ENCODE data around the gene HHATL. TPM values are rescaled to one million over a fixed set of nuclear protein-coding genes. Genes with fewer than 3 reads are reported as not detected.

The HHATL gene
- polyA plus RNA-seq, 4 donors: 0.13 to 5.4 (median 1.2) TPM

DNA sequence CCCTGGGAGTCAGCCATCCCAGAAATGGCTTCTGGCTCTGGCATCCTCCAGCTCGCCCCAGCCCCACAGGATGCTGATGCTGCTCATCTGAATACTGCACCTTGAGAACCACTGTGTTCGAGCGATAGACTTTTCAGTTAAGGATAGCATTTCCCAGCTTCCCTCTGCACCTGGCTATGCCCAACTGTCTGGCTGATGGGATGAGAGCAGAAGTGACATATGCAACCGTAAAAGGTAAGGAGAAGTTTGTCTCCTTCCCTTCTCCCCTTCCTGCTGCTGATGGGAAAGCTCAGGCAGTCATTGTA is 9.7 kb upstream of the HHATL start:
- Histone ChIP-seq H3K9me3 (ENCODE audit: control insufficient read depth in 2 of 2, insufficient read depth in 1 of 2, low read depth in 1 of 2, low read length in 1 of 2) (no peaks in the 10 kb centered on the region), H3K4me3 (ENCODE audit: low read depth in 1 of 3, low read length in 3 of 3) (no peak overlapping the region), H3K27me3 (ENCODE audit: control insufficient read depth in 3 of 3, insufficient read depth in 3 of 3, low read length in 3 of 3) (no peaks in the 10 kb centered on the region), H3K36me3 (ENCODE audit: control insufficient read depth in 3 of 3, insufficient read depth in 2 of 3, low read depth in 1 of 3, low read length in 3 of 3) (no peaks in the 10 kb centered on the region), H3K27ac (ENCODE audit: low read depth in 1 of 3, low read length in 2 of 3) (no peak overlapping the region), H3K4me1 (ENCODE audit: control insufficient read depth in 3 of 3, insufficient read depth in 2 of 3, low read depth in 1 of 3, low read length in 2 of 3) (no peaks in the 10 kb centered on the region)
- DNase-seq: no peak
- WGBS, 3 donors: 85 to 91% (median 89%) methylated on average over 4 of the region's 4 CpGs
- FAIRE-seq: no peak

DNA sequence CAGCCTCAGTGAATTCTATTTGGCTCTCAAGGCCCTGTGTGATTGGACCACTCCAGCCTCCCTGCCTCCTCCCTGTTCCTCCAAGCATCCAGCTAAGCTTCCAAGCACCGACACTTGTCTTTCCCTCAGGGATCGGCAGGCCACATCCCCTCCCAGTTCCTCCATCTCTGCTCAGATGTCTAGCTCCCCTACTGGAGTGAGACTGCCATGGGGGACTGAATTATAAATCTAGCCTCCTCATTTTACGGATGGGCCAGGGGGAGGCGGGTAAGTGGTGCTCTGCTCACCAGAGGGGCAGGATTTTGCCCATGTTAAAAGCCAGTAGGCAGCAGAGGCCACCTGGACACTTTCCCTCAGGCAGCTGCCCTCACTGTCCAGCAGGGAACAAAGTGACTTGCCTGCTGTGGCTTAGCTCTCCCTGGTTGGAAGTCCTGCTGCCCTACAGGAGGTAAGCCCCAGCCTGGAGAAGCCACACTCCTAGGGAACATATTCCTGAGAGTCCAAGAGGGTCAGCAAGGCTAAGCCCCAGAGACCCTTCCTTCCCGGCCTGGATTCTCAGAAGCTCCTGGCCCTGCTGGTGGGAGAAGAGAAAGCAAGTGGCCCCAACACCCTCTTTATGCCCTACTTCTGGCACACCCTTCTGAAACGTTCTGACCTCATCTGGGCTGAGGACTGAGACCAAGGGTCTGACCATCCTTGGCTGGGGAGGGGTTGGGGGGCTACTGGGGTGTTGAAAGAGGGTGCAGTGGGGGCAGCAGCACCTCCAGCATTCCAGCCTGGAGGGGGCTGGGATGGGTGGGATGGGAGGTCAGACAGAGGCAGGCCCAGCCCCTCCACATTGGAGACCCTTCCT is 9.1 kb upstream of the HHATL start:
- H3K4me3 ChIP-seq (ENCODE audit: low read depth in 1 of 3, low read length in 3 of 3): no peak overlapping the region
- no peaks in the 10 kb centered on the region for H3K36me3 ChIP-seq (ENCODE audit: control insufficient read depth in 3 of 3, insufficient read depth in 2 of 3, low read depth in 1 of 3, low read length in 3 of 3)
- H3K9me3 ChIP-seq (ENCODE audit: control insufficient read depth in 2 of 2, insufficient read depth in 1 of 2, low read depth in 1 of 2, low read length in 1 of 2): no peaks in the 10 kb centered on the region
- DNase-seq (no peak), FAIRE-seq (no peak)
- WGBS, 3 donors: 53 to 73% (median 70%) methylated on average over 6 of the region's 6 CpGs
- no peak overlapping the region for H3K27ac ChIP-seq (ENCODE audit: low read depth in 1 of 3, low read length in 2 of 3)
- H3K4me1 ChIP-seq (ENCODE audit: control insufficient read depth in 3 of 3, insufficient read depth in 2 of 3, low read depth in 1 of 3, low read length in 2 of 3): no peaks in the 10 kb centered on the region
- H3K27me3 ChIP-seq (ENCODE audit: control insufficient read depth in 3 of 3, insufficient read depth in 3 of 3, low read length in 3 of 3): no peaks in the 10 kb centered on the region

DNA sequence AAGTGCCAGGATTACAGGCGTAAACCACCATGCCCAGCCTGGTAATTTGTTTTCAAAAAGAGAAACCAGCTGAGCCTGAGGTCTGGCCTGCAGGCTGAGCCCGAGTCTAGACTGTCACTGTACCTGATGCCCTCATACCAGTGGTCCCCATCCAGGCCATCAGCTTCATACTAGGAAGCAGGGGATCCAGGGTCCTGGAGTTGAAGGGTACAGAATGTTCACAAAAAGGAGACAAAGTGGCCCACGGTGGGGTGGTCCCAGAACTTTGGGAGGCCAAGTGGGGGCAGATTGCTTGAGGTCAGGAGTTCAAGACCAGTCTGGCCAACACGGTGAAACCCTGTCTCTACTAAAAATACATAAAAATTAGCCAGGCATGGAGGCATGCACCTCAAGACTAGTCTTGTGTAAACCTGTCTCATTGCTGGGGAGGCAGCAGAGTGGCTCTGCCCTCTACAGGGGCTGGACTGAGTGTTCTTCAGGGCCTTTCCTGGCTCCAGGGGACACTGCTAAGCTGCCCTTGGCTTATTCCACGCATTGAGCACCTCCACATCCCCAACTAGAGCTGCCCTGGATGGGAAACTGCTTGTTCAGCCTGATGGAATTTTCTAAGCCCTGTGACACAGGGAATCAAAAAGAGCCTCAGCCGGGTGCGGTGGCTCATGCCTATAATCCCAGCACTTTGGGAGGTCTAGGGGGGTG is 7.9 kb upstream of the HHATL start:
- no peak overlapping the region for H3K27ac ChIP-seq (ENCODE audit: low read depth in 1 of 3, low read length in 2 of 3)
- DNase-seq (no peak), FAIRE-seq (no peak)
- H3K4me1 ChIP-seq (ENCODE audit: control insufficient read depth in 3 of 3, insufficient read depth in 2 of 3, low read depth in 1 of 3, low read length in 2 of 3): no peaks in the 10 kb centered on the region
- no peaks in the 10 kb centered on the region for H3K36me3 ChIP-seq (ENCODE audit: control insufficient read depth in 3 of 3, insufficient read depth in 2 of 3, low read depth in 1 of 3, low read length in 3 of 3)
- no peaks in the 10 kb centered on the region for H3K27me3 ChIP-seq (ENCODE audit: control insufficient read depth in 3 of 3, insufficient read depth in 3 of 3, low read length in 3 of 3)
- 68 to 83% (median 79%) methylated on average over 7 of the region's 7 CpGs for WGBS, 3 donors
- no peak overlapping the region for H3K4me3 ChIP-seq (ENCODE audit: low read depth in 1 of 3, low read length in 3 of 3)
- H3K9me3 ChIP-seq (ENCODE audit: control insufficient read depth in 2 of 2, insufficient read depth in 1 of 2, low read depth in 1 of 2, low read length in 1 of 2): no peaks in the 10 kb centered on the region

GRCh38 chr3:42709621-42710020 is 7.0 kb upstream of the HHATL start:
- Histone ChIP-seq H3K27ac (ENCODE audit: low read depth in 1 of 3, low read length in 2 of 3) (no peak overlapping the region), H3K36me3 (ENCODE audit: control insufficient read depth in 3 of 3, insufficient read depth in 2 of 3, low read depth in 1 of 3, low read length in 3 of 3) (no peaks in the 10 kb centered on the region), H3K4me1 (ENCODE audit: control insufficient read depth in 3 of 3, insufficient read depth in 2 of 3, low read depth in 1 of 3, low read length in 2 of 3) (no peaks in the 10 kb centered on the region), H3K27me3 (ENCODE audit: control insufficient read depth in 3 of 3, insufficient read depth in 3 of 3, low read length in 3 of 3) (no peaks in the 10 kb centered on the region), H3K9me3 (ENCODE audit: control insufficient read depth in 2 of 2, insufficient read depth in 1 of 2, low read depth in 1 of 2, low read length in 1 of 2) (no peaks in the 10 kb centered on the region), H3K4me3 (ENCODE audit: low read depth in 1 of 3, low read length in 3 of 3) (no peak overlapping the region)
- DNase-seq: no peak
- whole genome bisulfite sequencing, 3 donors: 90 to 93% (median 90%) methylated on average over 10 of the region's 10 CpGs
- FAIRE-seq: no peak

- Histone ChIP-seq H3K27ac (ENCODE audit: low read depth in 1 of 3, low read length in 2 of 3) (no peak overlapping the region), H3K9me3 (ENCODE audit: control insufficient read depth in 2 of 2, insufficient read depth in 1 of 2, low read depth in 1 of 2, low read length in 1 of 2) (no peaks in the 10 kb centered on the region), H3K4me3 (ENCODE audit: low read depth in 1 of 3, low read length in 3 of 3) (no peak overlapping the region), H3K4me1 (ENCODE audit: control insufficient read depth in 3 of 3, insufficient read depth in 2 of 3, low read depth in 1 of 3, low read length in 2 of 3) (no peaks in the 10 kb centered on the region), H3K27me3 (ENCODE audit: control insufficient read depth in 3 of 3, insufficient read depth in 3 of 3, low read length in 3 of 3) (no peaks in the 10 kb centered on the region), H3K36me3 (ENCODE audit: control insufficient read depth in 3 of 3, insufficient read depth in 2 of 3, low read depth in 1 of 3, low read length in 3 of 3) (no peaks in the 10 kb centered on the region)
- FAIRE-seq (no peak), DNase-seq (no peak)
- 85 to 90% (median 88%) methylated on average over 8 to 10 of the region's 10 CpGs for WGBS, 3 donors
Measured at GRCh38 chr3:42708611-42709151, 6.1 kb upstream of the HHATL start.

DNA sequence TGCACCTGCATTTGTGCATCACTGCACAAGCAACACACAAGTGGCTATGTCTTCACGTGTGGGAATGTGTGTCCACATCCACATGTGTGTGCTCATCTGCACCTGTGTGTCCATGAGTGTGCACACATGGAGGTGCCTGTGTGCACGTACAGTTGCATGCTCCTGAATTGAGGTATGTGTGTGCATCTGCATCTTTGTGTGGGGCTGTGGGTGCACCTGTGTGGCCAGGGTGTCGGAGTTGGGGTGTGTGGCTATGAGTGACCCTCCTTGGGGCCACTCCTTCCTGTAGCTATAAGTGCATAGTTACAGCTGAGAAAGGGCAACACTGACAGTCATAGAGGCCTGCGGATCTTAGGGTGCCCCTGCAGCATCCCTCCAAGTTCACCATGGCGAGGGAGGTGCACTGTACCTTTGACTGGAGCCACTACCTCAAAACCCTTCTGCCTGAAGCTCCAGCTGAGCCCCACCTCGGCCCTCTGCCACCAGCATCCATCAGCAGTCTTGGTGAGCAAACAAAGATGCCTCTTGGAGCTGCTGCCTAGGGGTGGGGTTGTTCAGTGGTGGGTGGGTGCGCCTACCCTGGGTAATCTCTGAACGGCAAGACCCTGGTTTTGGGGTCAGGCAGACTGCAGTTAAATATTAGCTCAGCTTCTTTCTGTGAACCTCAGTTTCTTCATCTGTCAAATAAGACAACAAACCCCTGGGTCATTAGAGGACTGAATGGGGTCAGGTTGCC is 5.2 kb upstream of the HHATL start:
- no peaks in the 10 kb centered on the region for H3K27me3 ChIP-seq (ENCODE audit: control insufficient read depth in 3 of 3, insufficient read depth in 3 of 3, low read length in 3 of 3)
- WGBS, 3 donors: 64 to 69% (median 64%) methylated on average over 8 of the region's 8 CpGs
- DNase-seq (no peak), FAIRE-seq (no peak)
- H3K4me1 ChIP-seq (ENCODE audit: control insufficient read depth in 3 of 3, insufficient read depth in 2 of 3, low read depth in 1 of 3, low read length in 2 of 3): no peaks in the 10 kb centered on the region
- H3K36me3 ChIP-seq (ENCODE audit: control insufficient read depth in 3 of 3, insufficient read depth in 2 of 3, low read depth in 1 of 3, low read length in 3 of 3): no peaks in the 10 kb centered on the region
- no peak overlapping the region for H3K4me3 ChIP-seq (ENCODE audit: low read depth in 1 of 3, low read length in 3 of 3)
- H3K9me3 ChIP-seq (ENCODE audit: control insufficient read depth in 2 of 2, insufficient read depth in 1 of 2, low read depth in 1 of 2, low read length in 1 of 2): no peaks in the 10 kb centered on the region
- no peak overlapping the region for H3K27ac ChIP-seq (ENCODE audit: low read depth in 1 of 3, low read length in 2 of 3)

DNA sequence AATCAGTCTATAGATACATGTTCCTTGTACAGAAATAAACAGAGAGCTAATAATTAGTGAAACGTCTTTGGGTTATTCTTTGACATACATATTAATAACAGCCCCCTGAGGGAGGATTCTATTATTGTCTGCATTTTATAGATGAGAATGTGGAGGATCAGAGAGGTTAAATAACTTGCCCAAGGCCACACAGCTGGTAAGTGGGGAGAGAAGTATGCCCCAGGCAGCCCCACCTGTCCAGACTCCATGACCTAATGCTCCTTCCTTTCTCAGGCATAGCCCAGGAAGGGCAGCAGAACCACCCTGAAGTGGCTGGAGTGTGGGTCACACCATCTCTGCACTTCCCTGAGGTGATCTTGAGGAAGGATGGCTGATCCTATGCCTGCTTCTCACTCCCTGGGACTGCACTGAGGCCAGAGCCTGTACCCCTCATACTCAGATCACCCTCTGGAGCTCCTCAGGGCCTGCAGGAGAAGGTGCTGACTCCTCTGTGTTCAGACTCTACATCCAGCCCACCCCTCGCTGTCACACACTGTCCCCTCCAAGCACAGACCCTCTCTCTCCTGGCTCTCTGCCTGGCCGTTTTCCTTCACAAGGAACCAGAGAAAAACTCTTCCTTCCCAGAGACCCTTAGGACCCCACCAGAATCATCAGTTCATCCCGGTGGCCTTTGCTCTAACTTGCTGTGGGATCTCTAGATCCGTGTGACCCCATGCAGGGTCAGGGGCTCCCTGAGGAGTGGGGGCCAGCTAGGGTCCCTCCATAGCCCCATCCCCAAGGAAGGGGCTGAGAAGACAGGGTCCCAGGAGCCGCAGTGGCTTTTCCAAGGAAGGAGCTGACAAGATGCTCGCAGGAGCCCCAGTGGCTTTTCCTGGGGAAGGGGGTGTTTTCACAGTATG is 4.4 kb upstream of the HHATL start:
- FAIRE-seq (no peak), DNase-seq (no peak)
- no peaks in the 10 kb centered on the region for H3K9me3 ChIP-seq (ENCODE audit: control insufficient read depth in 2 of 2, insufficient read depth in 1 of 2, low read depth in 1 of 2, low read length in 1 of 2)

More for the DNA sequence above, 4.4 kb upstream of the HHATL start:
- H3K36me3 ChIP-seq (ENCODE audit: control insufficient read depth in 3 of 3, insufficient read depth in 2 of 3, low read depth in 1 of 3, low read length in 3 of 3): no peaks in the 10 kb centered on the region
- no peak overlapping the region for H3K27ac ChIP-seq (ENCODE audit: low read depth in 1 of 3, low read length in 2 of 3)
- no peaks in the 10 kb centered on the region for H3K4me1 ChIP-seq (ENCODE audit: control insufficient read depth in 3 of 3, insufficient read depth in 2 of 3, low read depth in 1 of 3, low read length in 2 of 3)
- 69 to 72% (median 70%) methylated on average over 7 of the region's 7 CpGs for WGBS, 3 donors
- H3K27me3 ChIP-seq (ENCODE audit: control insufficient read depth in 3 of 3, insufficient read depth in 3 of 3, low read length in 3 of 3): no peaks in the 10 kb centered on the region
- no peak overlapping the region for H3K4me3 ChIP-seq (ENCODE audit: low read depth in 1 of 3, low read length in 3 of 3)

Measured in small intestine (tissue), 7 donors.